HL-60/S4 treated with retinoic acid at 250 ng/mL for 4 days and 3 days (cell line): ENCODE measurements around the gene BCAN.
"Not testable (repeated sequence)": the region's sequence is repeated elsewhere in the genome, so short reads cannot be mapped to it uniquely, and the experiment has no call there.

ENCODE experiments used
- in situ Hi-C: fragments of 300-500 bp; cut with MboI; formaldehyde crosslinking; loops from 2 replicates; pipeline ENCODE4 v1.7.0; 2022; ENCODE audit warnings: low sequenced_read_pairs

The BCAN gene

DNA sequence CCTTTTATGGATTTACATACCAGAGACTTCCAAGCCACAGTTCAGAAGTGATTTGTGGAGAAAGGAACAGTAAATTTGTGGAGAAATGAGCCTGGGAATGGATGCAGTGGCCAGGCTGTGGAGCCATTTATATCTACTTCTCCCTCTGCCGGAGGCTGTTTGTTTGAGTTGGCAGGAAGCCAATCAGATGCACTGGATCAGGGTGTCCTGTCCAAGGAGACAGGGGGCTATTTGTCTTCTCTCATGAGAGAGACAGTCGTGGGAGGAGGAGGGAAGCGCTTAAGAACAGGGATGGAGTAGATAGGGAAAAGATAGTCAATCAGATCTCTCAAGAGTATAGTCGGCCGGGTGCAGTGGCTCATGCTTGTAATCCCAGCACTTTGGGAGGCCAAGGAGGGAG, 25.5 kb upstream of the BCAN start:
- in situ Hi-C loops, result no loop called here

DNA sequence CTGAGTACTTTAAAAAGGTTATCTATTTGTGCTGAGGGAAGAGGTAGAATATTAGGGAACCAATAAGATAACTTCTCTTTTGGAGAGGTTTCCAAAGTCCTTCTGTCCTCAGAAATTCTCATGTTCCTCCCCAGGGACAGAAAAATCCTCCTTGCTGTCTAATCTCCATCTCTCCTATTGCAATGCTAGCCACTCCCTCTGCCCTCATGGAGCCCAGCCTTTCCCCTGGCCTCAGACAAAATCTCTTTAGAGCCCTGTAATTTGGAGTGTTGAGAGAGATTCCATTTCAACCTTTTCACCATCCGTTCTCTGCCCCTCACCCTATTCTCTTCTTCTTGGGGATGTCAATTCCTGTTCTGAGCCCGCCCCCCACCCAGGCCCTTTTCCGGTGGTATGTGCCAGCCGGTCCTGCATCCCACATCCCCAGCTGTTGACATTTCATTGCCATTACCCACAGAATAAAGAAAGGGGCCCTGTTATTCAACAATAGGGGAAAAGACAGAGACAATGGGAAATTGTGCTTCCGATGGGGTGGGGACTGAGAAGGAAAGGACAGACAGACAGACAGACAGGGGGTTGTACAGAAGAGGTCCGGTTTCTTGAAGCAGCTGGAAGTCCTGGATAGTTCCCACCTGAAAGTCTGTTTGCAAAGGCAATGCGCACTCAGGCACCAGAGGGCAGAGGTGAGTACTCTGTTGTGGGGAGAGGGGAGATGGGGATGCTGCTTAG, 22.9 kb upstream of the BCAN start, which contains the start of gene HAPLN2:
HAPLN2 (plus strand) TSS at position 563 of the 729 bp plus-strand sequence. CDS start 4,076 bp downstream, outside the sequence.
- in situ Hi-C loops, result no loop called here

DNA sequence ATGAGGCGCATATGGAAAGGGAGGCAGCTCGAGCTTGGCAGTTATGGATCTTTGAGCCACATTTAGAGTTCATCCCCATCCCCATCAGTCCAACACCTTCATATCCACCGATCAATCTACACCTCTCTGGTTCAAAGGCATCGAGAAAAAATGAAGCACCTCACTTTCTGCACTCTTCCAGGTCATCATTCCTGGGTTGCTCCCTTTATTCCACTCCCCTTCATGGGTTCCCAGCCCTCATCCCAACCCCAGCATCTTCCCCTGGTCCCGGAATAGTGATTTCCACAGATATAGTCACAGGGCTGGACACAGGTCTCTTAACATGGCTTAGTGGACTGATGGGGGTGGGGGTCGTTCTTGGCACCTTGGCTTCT, 22.3 kb upstream of the BCAN start:
- in situ Hi-C loops, result no loop called here

DNA sequence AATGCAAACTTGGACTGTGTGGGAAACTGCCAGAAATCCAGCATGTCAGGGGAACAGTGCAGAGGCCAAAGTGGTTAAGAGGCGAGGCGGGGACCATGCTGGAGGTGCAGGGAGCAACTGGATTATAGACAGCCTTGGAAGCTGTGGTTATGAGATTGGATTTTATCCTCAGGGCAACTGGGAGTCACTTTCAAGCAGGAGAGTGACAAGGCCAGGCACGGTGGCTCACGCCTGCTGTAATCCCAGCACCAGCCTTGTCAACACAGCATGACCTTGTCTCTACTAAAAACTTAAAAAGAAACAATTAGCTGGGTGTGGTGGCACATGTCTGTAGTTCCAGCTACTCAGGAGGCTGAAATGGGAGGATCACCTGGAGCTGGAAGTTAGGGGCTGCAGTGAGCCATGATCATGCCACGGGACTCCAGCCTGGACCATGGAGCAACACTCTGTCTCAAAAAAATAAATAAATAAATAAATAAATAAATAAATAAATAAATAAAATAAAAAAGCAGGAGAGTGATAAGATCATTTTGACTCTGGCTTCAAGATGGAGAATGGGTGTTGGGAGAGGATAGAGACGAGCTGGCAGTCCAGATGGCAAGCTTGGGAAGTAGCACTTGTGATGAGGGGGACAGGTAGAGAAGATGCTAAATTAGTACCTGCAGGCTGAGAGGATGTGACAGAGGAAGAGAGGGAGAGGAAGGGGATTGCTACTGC, 19.2 kb upstream of the BCAN start:
- in situ Hi-C loops, result loop anchor here (10.0 kb wide), 1 partner anchor 52 kb away; the partner anchor contains the start of gene NES

DNA sequence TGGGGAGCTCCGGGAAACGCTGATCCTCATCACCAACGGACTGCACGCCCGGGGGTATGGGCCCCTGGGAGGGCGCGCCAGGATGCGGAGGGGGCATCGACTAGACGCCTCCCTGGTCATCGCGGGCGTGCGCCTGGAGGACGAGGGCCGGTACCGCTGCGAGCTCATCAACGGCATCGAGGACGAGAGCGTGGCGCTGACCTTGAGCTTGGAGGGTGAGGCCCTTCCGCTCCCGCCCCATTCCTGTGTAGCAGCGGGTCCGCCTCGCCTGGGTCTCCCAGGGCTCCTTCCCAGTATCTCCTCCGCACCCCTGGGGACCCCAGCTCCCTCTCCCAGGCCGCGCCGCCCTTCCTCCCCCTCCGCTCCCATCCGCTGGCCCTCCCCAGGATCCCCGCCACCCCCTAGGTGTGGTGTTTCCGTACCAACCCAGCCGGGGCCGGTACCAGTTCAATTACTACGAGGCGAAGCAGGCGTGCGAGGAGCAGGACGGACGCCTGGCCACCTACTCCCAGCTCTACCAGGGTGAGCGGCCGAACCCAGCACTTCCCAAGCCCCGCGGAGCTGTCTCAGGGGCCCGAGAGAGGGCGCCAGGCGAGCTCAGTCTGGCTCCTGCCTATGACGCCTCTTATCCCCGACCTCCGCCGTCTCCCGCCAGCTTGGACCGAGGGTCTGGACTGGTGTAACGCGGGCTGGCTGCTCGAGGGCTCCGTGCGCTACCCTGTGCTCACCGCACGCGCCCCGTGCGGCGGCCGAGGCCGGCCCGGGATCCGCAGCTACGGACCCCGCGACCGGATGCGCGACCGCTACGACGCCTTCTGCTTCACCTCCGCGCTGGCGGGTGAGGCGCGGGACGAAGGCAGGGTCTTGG, 17.7 kb upstream of the BCAN start:
- in situ Hi-C loops, result loop anchor here (10.0 kb wide), 1 partner anchor 51 kb away; the partner anchor contains the start of gene NES

DNA sequence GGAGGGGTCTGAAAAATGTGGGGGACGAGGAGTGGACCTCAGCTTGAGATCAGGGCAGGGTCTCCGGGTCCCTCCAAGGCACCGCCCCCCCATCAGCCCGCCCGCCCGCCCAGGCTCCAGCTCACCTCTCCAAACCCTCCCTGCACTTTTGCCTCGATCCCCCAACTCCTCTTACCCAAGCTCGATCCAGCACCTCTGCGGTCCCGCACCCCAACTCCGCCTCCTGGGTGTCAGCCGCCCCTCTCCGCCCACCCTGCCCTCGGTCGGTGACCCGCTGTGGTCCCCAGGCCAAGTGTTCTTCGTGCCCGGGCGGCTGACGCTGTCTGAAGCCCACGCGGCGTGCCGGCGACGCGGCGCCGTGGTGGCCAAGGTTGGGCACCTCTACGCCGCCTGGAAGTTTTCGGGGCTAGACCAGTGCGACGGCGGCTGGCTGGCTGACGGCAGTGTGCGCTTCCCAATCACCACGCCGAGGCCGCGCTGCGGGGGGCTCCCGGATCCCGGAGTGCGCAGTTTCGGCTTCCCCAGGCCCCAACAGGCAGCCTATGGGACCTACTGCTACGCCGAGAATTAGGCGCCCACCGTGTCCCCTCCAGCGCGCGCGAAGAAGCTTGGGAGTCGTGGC, 17.0 kb upstream of the BCAN start:
- in situ Hi-C loops, result loop anchor here (10.0 kb wide), 1 partner anchor 50 kb away; the partner anchor contains the start of gene NES

DNA sequence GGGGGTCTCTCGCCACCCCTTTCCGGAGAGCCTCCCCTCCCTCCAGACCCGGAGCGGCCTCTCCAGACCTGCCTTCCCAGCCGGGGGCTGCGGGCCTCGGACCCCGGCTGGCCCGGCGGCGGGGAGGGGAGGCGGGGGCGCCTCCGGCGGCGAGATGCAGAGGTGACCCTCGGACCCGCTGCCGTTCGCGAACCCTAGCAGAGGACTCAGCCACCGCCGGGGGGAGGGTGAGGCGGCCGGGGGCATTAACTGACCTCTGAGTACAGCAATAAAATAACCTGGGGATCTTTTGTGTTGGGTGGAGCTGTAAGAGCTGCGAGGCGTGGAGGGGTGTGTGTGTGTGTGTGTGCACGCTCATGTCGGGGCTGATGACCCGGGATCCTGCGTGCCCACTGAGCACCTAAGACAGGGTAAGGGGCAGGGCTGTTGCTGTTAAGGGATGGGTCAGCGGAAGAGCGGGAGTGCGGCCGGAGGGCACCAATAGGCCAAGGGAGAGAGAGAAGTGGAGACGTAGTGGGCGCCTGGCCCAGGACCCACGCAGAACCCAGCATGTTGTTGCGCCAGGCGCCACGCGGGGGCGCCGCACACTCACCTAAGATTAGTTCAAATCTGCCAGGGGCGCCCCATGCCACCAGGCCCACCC, 16.4 kb upstream of the BCAN start:
- in situ Hi-C loops, result loop anchor here (10.0 kb wide), 1 partner anchor 49 kb away; the partner anchor contains the start of gene NES

DNA sequence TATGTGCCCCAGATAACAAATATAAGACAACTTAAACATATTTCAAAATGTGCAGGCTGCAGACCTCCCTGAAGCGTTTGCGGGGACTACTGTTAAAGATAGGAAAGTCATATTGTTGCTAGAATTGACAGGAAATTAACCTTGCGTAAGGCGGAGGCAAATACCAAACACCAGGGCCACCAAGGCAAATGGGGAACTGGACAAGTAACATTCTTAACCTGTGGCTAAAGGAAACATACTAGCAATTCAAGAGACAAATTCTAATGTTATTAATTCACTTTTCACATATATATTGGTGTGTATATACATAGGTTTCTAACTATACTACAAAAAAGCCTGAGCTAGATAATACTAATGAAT, 15.9 kb upstream of the BCAN start:
- in situ Hi-C loops, result loop anchor here (10.0 kb wide), 1 partner anchor 49 kb away; the partner anchor contains the start of gene NES

DNA sequence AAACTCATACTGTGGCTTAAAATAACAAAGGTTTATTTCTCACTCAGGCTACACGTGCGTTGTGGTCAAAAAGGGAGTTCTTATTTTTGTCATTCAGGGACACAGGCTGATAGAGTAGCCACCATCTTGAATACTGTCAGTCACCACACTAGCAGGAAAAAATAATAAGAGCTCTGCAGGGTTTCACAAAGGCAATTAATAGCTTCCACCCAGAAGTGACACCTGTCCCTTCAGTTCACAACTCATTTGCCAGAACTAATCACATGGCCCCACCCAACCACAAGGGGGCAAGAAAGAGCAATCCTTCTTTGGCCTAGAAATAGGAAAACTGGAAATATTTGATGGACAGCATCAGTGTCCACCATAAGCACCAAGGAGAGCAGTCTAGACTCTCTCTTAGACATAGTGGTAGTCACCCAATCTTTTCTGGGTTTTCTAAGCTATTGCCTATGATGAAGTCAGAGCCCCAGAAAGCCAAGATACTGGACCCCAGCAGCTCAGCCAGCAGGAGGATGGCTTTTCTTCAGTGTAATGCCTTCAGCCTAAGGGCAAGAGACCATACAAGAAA, 14.5 kb upstream of the BCAN start:
- in situ Hi-C loops, result loop anchor here (10.0 kb wide), 1 partner anchor 47 kb away; the partner anchor contains the start of gene NES

DNA sequence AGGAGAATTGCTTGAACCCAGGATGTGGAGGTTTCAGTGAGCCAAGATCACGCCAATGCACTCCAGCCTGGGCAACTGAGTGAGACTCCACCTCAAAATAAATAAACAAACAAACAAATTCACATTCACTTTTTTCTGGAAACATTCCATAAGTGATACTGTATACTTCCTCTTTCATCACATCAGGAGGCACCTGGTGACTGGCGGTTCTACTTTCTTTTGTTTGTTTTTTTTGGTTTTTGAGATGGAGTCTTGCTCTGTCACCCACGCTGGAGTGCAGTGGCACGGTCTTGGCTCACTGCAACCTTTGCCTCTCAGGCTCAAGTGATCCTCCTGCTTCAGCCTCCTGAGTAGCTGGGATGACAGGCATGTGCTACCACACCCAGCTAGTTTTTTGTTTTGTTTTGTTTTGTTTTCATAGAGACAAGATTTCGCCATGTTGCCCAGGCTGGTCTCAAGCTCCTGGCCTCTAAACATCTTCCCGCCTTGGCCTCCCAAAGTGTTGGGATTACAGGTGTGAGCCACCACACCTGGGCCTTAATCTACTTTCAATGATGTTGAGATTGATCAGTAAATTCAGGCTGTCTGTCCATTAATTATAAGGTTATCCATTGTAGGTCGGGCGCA, 12.0 kb upstream of the BCAN start:
- in situ Hi-C loops, result loop anchor here (10.0 kb wide), 1 partner anchor 45 kb away; the partner anchor contains the start of gene NES

DNA sequence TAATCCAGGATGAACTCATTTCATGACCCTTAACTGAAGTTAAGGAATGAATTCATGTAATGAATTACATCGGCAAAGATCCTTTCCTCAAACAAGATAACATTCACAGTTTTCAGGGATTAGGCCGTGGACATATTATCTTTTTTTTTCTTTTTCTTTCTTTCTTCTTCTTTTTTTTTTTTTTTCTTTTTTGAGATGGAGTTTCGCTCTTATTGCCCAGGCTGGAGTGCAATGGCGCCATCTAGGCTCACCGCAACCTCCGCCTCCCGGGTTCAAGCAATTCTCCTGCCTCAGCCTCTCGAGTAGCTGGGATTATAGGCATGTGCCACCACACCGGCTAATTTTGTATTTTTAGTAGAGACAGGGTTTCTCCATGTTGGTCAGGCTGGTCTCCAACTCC, 10.8 kb upstream of the BCAN start:
- in situ Hi-C loops, result not testable (repeated sequence)

DNA sequence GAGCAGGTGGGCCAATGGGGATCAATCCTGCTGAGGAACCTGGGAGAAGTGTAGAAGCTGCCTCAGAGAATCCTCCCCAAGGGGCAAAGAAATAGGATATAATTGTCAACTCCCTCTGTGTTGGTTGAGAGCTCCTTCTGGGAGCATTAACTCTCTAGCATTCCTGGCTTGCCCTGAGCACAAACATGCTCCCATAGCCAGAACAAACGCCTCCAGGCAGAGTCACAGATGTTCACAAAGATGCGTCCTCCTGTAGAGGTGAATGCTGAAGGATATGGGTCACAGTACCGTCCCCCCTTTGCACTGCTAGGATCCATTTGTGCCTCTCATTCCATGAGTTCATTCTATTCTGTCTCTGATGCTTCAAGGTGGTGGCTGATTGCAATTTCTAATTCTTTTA, 9.6 kb upstream of the BCAN start:
- in situ Hi-C loops, result no loop called here

DNA sequence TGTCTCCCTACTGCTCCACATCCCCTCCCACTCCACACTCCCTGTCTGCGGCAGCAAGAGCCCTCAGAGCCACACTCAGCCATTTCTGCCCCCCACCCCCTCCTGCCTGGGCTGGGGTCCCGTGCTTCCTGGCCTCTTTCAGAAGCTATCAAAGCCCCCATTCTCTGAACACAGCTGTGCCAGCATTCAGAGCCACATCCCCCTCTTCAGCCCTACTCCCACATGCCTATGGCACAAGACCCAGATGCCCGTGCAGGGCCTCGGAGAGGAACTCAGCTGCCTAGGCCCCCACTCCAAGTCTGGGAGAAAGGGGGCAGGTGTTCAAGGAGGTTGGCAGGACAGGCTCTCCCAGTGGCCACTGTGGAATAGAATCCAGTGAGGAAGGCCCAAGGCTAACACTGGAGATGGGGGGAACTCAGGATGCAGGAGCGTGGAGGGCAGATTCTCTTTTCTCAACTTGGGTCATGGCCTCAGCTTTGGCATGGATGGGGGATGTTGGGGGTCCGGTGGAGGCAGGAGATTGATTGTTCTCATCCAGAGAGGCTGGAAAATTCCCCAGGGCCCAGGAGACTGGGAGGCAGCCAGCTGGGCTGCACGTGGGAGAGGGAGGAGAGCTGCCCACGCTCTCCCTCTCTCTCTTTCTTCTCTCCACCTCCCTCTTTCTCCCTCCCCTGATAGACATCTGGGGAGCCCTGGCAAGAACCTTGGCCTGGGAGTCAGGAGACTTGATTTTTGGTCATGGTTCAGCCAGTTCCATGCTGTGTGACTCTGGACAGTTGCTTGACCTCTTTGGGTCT, 3.5 kb upstream of the BCAN start:
- in situ Hi-C loops, result no loop called here

DNA sequence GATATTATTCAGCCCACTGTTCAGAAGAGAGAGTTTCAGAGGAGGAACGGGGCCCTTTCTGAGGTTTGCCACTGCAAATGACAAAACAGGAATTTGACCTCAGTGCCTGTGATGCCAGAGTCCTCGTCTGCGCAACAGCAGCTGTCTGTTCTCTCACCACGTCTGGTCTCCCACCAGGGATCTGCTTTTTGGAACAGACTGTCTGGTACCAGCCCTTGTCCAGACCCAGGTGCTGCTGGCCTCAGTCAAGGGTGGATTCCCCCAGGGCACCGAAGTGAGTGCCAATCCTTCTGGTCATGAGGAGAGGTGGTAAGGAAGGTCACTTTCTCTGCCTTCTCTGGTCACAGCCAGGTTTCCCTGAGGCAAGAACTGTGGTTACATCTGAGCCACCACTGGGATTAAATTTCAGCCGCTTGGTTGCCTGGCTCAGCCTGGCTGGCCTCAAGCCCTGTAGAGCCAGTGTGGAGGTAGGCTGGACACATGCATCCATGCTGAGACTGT, 2.3 kb upstream of the BCAN start:
- in situ Hi-C loops, result no loop called here

DNA sequence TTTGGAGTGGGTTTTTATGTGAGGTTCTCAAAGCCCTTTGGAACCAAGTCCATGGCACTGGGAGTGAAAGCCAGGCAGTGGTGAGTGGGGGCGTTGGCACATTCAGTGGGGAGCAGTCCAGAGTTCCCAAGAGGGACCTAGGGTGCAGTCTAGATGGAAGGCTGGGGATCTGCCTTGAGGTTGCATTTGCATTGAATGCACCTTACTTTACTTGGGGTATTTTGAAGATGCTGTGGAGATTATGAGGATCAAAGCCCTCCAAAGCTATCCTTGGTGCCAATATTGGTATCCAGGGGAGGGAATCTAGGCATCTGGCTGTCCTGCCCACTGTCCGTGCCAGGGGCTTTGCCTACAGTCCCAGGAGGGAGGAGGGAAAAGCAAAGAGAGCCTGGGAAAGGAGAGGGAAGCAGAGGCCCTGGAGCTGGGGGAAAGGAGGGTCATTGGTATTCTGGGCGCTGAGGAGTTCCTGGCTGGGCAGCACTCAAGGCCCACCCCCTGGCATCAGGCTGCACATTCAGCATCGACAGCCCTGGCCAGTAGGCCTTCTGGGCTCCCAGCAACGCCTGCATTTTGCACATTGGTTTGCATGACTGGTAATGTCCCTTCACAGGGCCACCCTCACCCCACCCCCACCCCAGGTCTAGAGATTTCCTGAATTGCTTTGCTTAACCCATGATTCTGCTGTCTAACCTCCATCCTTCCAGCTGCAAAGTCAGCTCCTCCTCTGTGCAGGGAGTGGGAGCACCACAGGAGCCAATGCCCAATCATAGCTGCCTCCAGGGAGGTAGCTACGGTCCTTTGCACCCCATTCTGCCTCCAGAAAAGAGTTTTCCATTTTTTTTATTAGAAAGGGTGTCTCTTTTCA, 843 bp upstream of the BCAN start:
- in situ Hi-C loops, result no loop called here

DNA sequence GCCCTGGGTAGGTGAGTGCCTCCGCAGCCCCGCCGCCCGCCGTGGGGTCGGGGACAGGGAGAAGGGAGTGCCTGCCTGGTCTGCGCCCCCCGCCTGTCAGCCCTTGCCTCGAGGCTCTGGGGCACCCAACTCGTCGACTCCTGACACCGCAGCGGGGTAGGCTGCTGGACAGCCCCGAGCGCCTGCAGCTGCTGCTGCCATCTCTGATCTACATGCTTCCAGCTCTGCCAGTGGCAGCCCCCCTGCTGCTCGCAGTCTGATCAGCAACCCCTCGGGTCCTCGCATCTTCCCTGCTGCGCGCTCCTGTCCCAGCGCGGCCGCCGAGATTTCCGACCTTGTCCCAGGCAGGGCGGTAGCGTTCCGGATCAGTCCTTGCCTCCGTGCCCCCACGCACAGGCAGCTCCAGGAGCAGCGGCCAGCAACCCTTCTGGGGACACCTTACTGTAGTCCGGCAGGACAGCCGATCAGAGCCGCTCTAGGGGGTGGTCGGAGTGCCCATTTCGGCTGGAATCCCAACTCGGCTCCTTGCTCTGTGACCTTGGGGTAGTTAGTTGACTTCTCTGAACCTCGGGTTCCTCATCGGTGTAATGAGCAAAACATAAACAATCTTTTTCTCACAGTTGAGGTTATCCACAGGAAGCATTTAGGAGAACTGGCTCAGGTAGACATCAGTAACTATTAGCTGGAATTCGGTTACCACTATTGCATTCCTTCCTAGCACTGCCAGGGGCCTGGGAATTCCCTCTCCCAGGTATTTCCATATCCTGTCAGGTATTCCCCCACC, 540 bp downstream of the BCAN start:
- in situ Hi-C loops, result no loop called here
